Measurements from ENCODE around the gene NUAK2. TPM values are rescaled to one million over a fixed set of nuclear protein-coding genes. Genes with fewer than 3 reads are reported as not detected.

NUAK2 gene
- total RNA-seq, 1 experiment from 2014 or later: 0.45 TPM

DNA sequence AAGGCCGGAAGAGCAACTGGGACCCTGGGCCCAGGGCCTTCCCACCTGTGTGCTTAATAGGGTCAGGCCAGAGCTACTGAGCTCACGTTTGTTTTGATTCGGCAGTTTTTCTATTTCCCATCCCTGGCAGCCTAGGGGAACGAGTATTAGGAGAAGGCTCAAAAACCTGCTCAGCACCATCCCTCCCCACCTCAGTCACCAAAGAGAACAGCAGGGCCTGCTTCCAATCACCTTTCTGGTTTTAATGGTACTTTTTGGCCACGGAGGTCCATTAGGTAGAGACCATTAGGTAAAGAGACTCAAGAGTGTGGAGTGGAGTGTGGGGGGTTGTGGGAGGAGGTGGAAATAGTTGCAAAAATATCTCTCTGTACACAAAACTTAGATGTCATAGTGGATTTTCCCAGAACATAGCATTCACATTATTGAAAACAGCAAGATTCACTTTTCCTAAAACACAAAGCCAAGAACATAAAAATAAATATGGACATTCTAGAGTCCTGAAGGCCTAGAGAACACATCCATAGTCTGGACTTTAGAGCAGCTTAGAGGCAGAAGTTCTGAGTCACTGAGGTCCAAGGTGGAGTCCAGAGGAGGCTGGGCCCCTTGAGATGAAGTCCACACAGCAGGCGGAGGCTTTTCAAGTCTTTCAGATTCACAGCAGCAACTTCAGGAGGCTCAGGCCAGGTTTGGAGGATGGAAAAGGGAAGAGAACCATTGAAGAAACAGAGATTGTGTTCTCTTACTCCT, 19.5 kb downstream of the NUAK2 start:
- Histone ChIP-seq H3K4me1 (ENCODE audit: insufficient read depth, low read length, poor library complexity, severe bottlenecking) (peaks cover 30% of the 10 kb centered on the region), H3K4me3 (ENCODE audit: low read depth, low read length, poor library complexity, severe bottlenecking) (no peak overlapping the region), H3K27ac (ENCODE audit: low read depth, low read length, poor library complexity, severe bottlenecking) (peak overlapping the region; percentile 20), H3K9me3 (ENCODE audit: low read depth, low read length, poor library complexity, severe bottlenecking) (no peaks in the 10 kb centered on the region), H3K27me3 (replicated peaks; ENCODE audit: insufficient read depth, low read depth, low read length, poor library complexity) (no peaks in the 10 kb centered on the region), H3K36me3 (ENCODE audit: insufficient read depth, low read length, poor library complexity, severe bottlenecking) (no peaks in the 10 kb centered on the region)
- ChIA-PET POLR2A (ENCODE audit: low non-redundant PET) (no interaction called here), CTCF (no interaction called here)
- no peak for TF ChIP-seq CTCF (conservative IDR thresholded peaks at IDR 0.05; ENCODE audit: low read depth, low read length)
- TF ChIP-seq EZH2 (IDR thresholded peaks at IDR 0.05; ENCODE audit: borderline replicate concordance, low read depth, low read length, poor library complexity, severe bottlenecking): no peak
- intact Hi-C loops (cut with micrococcal nuclease; ENCODE audit: unreplicated experiment): no loop called here
- no peak for DNase-seq (ENCODE audit: low spot score)
- BruUV-seq (replicated peaks): no TSS peak

GRCh38 chr1:205301205-205301821, 20.2 kb downstream of the NUAK2 start:
- Histone ChIP-seq H3K36me3 (ENCODE audit: insufficient read depth, low read length, poor library complexity, severe bottlenecking) (no peaks in the 10 kb centered on the region), H3K4me1 (ENCODE audit: insufficient read depth, low read length, poor library complexity, severe bottlenecking) (peaks cover 30% of the 10 kb centered on the region), H3K4me3 (ENCODE audit: low read depth, low read length, poor library complexity, severe bottlenecking) (no peak overlapping the region), H3K27me3 (replicated peaks; ENCODE audit: insufficient read depth, low read depth, low read length, poor library complexity) (no peaks in the 10 kb centered on the region), H3K9me3 (ENCODE audit: low read depth, low read length, poor library complexity, severe bottlenecking) (no peaks in the 10 kb centered on the region), H3K27ac (ENCODE audit: low read depth, low read length, poor library complexity, severe bottlenecking) (peak overlapping the region; percentile 20)
- TF ChIP-seq CTCF (conservative IDR thresholded peaks at IDR 0.05; ENCODE audit: low read depth, low read length) (no peak), EZH2 (IDR thresholded peaks at IDR 0.05; ENCODE audit: borderline replicate concordance, low read depth, low read length, poor library complexity, severe bottlenecking) (no peak)
- ChIA-PET CTCF (interaction anchor here (0.9 to 1.6 kb wide), 3 partner anchors 24 to 53 kb away, joined by 3 to 4 read pairs (median 4); no protein-coding TSS in a partner anchor), POLR2A (ENCODE audit: low non-redundant PET) (no interaction called here)
- peak; percentile 78 for DNase-seq (ENCODE audit: low spot score)
- no TSS peak for BruUV-seq (replicated peaks)
- intact Hi-C loops (cut with micrococcal nuclease; ENCODE audit: unreplicated experiment): no loop called here

GRCh38 chr1:205300149-205300548, 21.4 kb downstream of the NUAK2 start:
- Histone ChIP-seq H3K4me1 (ENCODE audit: insufficient read depth, low read length, poor library complexity, severe bottlenecking) (peaks cover 30% of the 10 kb centered on the region), H3K4me3 (ENCODE audit: low read depth, low read length, poor library complexity, severe bottlenecking) (no peak overlapping the region), H3K27ac (ENCODE audit: low read depth, low read length, poor library complexity, severe bottlenecking) (no peak overlapping the region), H3K36me3 (ENCODE audit: insufficient read depth, low read length, poor library complexity, severe bottlenecking) (no peaks in the 10 kb centered on the region), H3K27me3 (replicated peaks; ENCODE audit: insufficient read depth, low read depth, low read length, poor library complexity) (no peaks in the 10 kb centered on the region), H3K9me3 (ENCODE audit: low read depth, low read length, poor library complexity, severe bottlenecking) (no peaks in the 10 kb centered on the region)
- CTCF ChIA-PET: interaction anchor here (0.9 to 1.6 kb wide), 3 partner anchors 25 to 54 kb away, joined by 3 to 4 read pairs (median 4); no protein-coding TSS in a partner anchor
- no TSS peak for BruUV-seq (replicated peaks)
- POLR2A ChIA-PET (ENCODE audit: low non-redundant PET): no interaction called here
- no peak for DNase-seq (ENCODE audit: low spot score)
- TF ChIP-seq EZH2 (IDR thresholded peaks at IDR 0.05; ENCODE audit: borderline replicate concordance, low read depth, low read length, poor library complexity, severe bottlenecking) (no peak), CTCF (conservative IDR thresholded peaks at IDR 0.05; ENCODE audit: low read depth, low read length) (no peak)
- intact Hi-C loops (cut with micrococcal nuclease; ENCODE audit: unreplicated experiment): no loop called here

Data from A673 (cell line).